Astrocyte (in vitro differentiated cells and primary cell): Measurements from ENCODE around the gene NRAS.

Experiments
- EZH2 ChIP-seq: IDR thresholded peaks from 2 replicates; pipeline ENCODE4 v1.6.1; 2012; ENCODE audit warnings: mild to moderate bottlenecking, low read length, inconsistent platforms; ENCODE audit not compliant: insufficient read depth
- TF ChIP-seq, protein P1 (sequence below): IDR thresholded peaks from 2 replicates; pipeline ENCODE4 v1.5.1; 2011; ENCODE audit warnings: low read depth, mild to moderate bottlenecking, inconsistent platforms, low read length, moderate library complexity; ENCODE audit not compliant: insufficient read depth

GRCh38 chr1:114690148-114690547, 26.4 kb downstream of the NRAS start:
- TF ChIP-seq, protein P1, sequence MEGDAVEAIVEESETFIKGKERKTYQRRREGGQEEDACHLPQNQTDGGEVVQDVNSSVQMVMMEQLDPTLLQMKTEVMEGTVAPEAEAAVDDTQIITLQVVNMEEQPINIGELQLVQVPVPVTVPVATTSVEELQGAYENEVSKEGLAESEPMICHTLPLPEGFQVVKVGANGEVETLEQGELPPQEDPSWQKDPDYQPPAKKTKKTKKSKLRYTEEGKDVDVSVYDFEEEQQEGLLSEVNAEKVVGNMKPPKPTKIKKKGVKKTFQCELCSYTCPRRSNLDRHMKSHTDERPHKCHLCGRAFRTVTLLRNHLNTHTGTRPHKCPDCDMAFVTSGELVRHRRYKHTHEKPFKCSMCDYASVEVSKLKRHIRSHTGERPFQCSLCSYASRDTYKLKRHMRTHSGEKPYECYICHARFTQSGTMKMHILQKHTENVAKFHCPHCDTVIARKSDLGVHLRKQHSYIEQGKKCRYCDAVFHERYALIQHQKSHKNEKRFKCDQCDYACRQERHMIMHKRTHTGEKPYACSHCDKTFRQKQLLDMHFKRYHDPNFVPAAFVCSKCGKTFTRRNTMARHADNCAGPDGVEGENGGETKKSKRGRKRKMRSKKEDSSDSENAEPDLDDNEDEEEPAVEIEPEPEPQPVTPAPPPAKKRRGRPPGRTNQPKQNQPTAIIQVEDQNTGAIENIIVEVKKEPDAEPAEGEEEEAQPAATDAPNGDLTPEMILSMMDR, result no peak
- no peak for TF ChIP-seq EZH2
